Measurements from ENCODE around the gene MAP1S.
"Not testable (repeated sequence)": the region's sequence is repeated elsewhere in the genome, so short reads cannot be mapped to it uniquely, and the experiment has no call there.

The MAP1S gene

GRCh38 chr19:17761148-17761547 is 41.9 kb downstream of the MAP1S start:
- no peak for DNase-seq (ENCODE audit: low read depth in 1 of 2, low spot score in 1 of 2)

GRCh38 chr19:17762505-17763229 is 43.4 kb downstream of the MAP1S start:
- DNase-seq (ENCODE audit: low read depth in 1 of 2, low spot score in 1 of 2): no peak

- no peak for DNase-seq (ENCODE audit: low read depth in 1 of 2, low spot score in 1 of 2)
These were observed 45.1 kb downstream of the MAP1S start for GRCh38 chr19:17764348-17764747.

GRCh38 chr19:17765069-17765618 is 45.9 kb downstream of the MAP1S start:
- DNase-seq (ENCODE audit: low read depth in 1 of 2, low spot score in 1 of 2): no peak

GRCh38 chr19:17766543-17767131 is 47.4 kb downstream of the MAP1S start:
- DNase-seq (ENCODE audit: low read depth in 1 of 2, low spot score in 1 of 2): no peak

GRCh38 chr19:17767559-17767958 is 48.3 kb downstream of the MAP1S start:
- DNase-seq (ENCODE audit: low read depth in 1 of 2, low spot score in 1 of 2): no peak

- DNase-seq (ENCODE audit: low read depth in 1 of 2, low spot score in 1 of 2): no peak
These were observed 51.3 kb downstream of the MAP1S start for GRCh38 chr19:17770613-17771012.

GRCh38 chr19:17772172-17772571 is 52.9 kb downstream of the MAP1S start:
- no peak for DNase-seq (ENCODE audit: low read depth in 1 of 2, low spot score in 1 of 2)

GRCh38 chr19:17775245-17775927 is 56.1 kb downstream of the MAP1S start:
- DNase-seq (ENCODE audit: low read depth in 1 of 2, low spot score in 1 of 2): no peak

- no peak for DNase-seq (ENCODE audit: low read depth in 1 of 2, low spot score in 1 of 2)
These were observed 56.9 kb downstream of the MAP1S start for GRCh38 chr19:17775991-17776803.

- DNase-seq (ENCODE audit: low read depth in 1 of 2, low spot score in 1 of 2): not testable (repeated sequence)
These were observed 58.6 kb downstream of the MAP1S start for GRCh38 chr19:17777840-17778239.

GRCh38 chr19:17778251-17778967 is 59.1 kb downstream of the MAP1S start:
- no peak for DNase-seq (ENCODE audit: low read depth in 1 of 2, low spot score in 1 of 2)

- DNase-seq (ENCODE audit: low read depth in 1 of 2, low spot score in 1 of 2): no peak
These were observed 60.0 kb downstream of the MAP1S start for GRCh38 chr19:17778968-17779929.

- no peak for DNase-seq (ENCODE audit: low read depth in 1 of 2, low spot score in 1 of 2)
These were observed 61.5 kb downstream of the MAP1S start for GRCh38 chr19:17780781-17781180.

GRCh38 chr19:17783721-17784120 is 64.4 kb downstream of the MAP1S start:
- DNase-seq (ENCODE audit: low read depth in 1 of 2, low spot score in 1 of 2): not testable (repeated sequence)
